GM23248 (cell line): ENCODE measurements around the gene SMIM45.

Source experiments
- EZH2 ChIP-seq: fragments of 200-600 bp; sonication (generic); IDR thresholded peaks from 2 replicates; pipeline ENCODE4 v1.6.1; 2018; ENCODE audit warnings: antibody characterized with exemption, mild to moderate bottlenecking; ENCODE audit not compliant: insufficient read depth, poor library complexity, severe bottlenecking
- EZH2phosphoT487 ChIP-seq: fragments of 200-600 bp; sonication (generic); IDR thresholded peaks from 2 replicates; pipeline ENCODE4 v1.6.1; 2018; ENCODE audit warnings: antibody characterized with exemption, moderate library complexity, mild to moderate bottlenecking, low read depth; ENCODE audit not compliant: insufficient read depth

DNA sequence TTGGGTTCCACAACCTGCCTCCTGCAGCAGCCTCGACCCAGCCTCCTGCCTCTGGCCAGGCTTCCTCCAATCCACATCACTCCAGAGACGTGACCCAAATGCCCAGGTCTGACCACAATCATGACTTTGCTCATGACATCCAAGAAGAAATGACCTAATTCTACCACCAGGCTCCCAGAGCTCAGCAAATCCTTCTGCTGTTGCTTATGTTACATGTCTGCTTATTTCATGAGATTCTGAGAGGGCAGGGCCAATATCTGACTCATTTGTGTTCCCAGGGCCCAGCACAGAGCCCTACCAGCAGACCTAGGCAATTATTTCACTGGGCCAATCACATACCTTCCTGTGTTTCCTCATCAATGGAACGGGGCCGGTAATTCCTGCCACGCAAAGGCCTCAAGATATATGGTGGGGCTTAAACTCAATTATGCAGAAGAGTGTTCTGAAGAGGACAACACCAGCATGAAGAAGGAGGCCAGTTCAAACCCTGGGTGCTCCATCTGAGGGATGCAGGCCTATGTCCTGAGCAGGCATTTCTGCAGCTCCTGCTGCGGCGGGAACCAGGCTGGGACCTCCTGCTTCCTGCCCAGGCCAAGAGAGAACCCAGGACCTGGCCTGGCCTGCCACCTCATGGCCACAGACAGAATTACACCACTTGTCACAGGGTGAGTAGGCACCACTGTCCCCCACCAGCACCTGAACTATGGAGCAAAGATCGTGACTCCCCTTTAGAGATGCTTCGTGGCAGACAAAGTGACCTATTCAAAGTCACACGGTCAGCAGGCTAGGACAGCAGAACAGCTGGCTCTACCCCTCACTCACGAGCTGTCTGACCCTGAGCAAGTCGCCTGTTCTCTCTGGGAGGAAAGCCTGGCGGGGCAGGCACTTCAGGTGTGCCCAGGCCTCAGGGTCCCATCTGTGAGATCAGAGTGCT is 10.9 kb upstream of the SMIM45 start:
- TF ChIP-seq EZH2phosphoT487 (no peak), EZH2 (no peak)
